BLaER1 (cell line): ENCODE data around the gene VPS33A.
A peak's percentile ranks its signal among the peaks of the same experiment; 100 is the strongest.

Source experiments
- H3K27ac ChIP-seq: shearing (Covaris generic); formaldehyde crosslinking; 2 replicates; pipeline ENCODE4 v1.8.1; 2022
- H3K27me3 ChIP-seq: shearing (Covaris generic); formaldehyde crosslinking; 2 replicates; pipeline ENCODE4 v1.8.1; 2022
- H3K36me3 ChIP-seq: shearing (Covaris generic); formaldehyde crosslinking; 2 replicates; pipeline ENCODE4 v1.8.1; 2022
- H3K4me1 ChIP-seq: shearing (Covaris generic); formaldehyde crosslinking; 2 replicates; pipeline ENCODE4 v1.8.1; 2022
- H3K4me2 ChIP-seq: shearing (Covaris generic); formaldehyde crosslinking; 2 replicates; pipeline ENCODE4 v1.8.1; 2022
- H3K4me3 ChIP-seq: shearing (Covaris generic); formaldehyde crosslinking; 2 replicates; pipeline ENCODE4 v1.8.1; 2022
- H3K9ac ChIP-seq: shearing (Covaris generic); formaldehyde crosslinking; 2 replicates; pipeline ENCODE4 v1.8.1; 2022
- H3K9me3 ChIP-seq: shearing (Covaris generic); formaldehyde crosslinking; 2 replicates; pipeline ENCODE4 v1.8.1; 2022
- H4K20me1 ChIP-seq: shearing (Covaris generic); formaldehyde crosslinking; 2 replicates; pipeline ENCODE4 v1.8.1; 2022
- Cebpa-rat ChIP-seq: shearing (Covaris generic); IDR thresholded peaks from 2 replicates; pipeline ENCODE4 v1.8.1; 2022

The VPS33A gene

DNA sequence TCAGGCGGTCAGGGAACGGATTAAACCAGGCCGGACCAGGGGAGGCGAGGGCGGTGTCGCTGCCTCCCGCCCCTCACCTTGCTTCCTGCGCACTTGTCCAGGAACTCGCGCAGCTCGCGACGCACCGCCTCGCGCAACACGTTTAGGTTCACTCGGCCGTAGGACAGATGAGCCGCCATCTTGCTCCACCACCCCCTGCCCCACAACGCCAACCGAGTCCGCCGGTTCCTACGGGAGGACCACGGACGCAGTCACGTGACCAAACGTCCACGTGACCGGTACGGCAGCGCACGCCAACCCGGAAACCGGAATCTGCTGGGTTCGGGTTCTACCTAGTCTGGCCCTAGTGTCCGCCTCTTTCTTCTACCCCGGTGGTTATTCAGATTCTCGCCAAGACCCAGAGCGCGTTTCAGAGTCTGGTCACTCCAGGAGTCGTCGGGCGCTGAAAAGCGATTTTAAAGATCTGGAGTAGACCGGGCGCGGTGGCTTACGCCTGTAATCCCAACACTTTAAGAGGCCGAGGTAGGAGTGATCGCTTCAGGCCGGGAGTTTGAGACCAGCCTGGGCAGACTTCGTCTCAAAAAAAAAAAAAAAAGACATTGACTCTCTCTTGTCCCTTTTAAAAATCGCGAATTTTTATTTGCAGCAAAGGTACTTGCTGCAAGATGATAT, at the start of gene VPS33A:
Gene VPS33A, minus strand, starts transcription at position 265 of the 672 bp plus-strand sequence. Its CDS starts 86 bp downstream, at position 179.
- no peaks in the 10 kb centered on the region for H3K9me3 ChIP-seq
- peaks cover 23% of the 10 kb centered on the region for H3K4me1 ChIP-seq
- H3K27me3 ChIP-seq, result no peaks in the 10 kb centered on the region
- H3K36me3 ChIP-seq, result peaks cover 39% of the 10 kb centered on the region
- peak within 1 kb of the TSS; percentile 84 for H3K4me2 ChIP-seq
- peak within 1 kb of the TSS; percentile 90 for H3K4me3 ChIP-seq
- H3K27ac ChIP-seq, result peak within 1 kb of the TSS; percentile 85
- H3K9ac ChIP-seq, result peak within 1 kb of the TSS; percentile 87
- H4K20me1 ChIP-seq, result no peaks in the 10 kb centered on the region
- TF ChIP-seq Cebpa-rat, result no peak

- Histone ChIP-seq H4K20me1 (no peaks in the 10 kb centered on the region), H3K4me3 (0 out of 2 replicates have a peak overlapping the region, but pooled peaks have one; percentile 6), H3K4me1 (peaks cover 73% of the 10 kb centered on the region), H3K36me3 (peaks cover 27% of the 10 kb centered on the region), H3K27ac (peak overlapping the region; percentile 93), H3K9me3 (no peaks in the 10 kb centered on the region), H3K27me3 (no peaks in the 10 kb centered on the region), H3K4me2 (peak overlapping the region; percentile 96), H3K9ac (peak overlapping the region; percentile 74)
- no peak for TF ChIP-seq Cebpa-rat
Measured at GRCh38 chr12:122312926-122313325, 46.6 kb upstream of the VPS33A start.

DNA sequence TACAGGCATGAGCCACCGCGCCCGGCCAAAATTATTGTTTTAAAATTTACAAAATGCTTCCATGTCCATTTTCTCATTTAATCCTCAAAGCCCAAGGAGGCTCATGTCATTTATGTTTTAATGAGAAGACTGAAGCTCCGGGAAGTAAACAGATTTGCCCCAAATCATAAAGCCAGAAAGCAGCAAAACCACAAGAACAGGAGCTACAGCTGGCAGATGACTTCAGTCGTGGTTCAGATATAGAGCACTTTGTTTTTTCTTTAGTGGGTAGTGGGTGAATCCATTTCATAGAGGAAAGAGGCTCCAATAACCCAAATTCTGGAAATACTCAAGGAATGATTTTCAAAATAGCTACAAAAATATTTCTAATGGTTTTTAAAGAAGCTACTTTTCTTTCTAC, 45.4 kb upstream of the VPS33A start:
- H3K4me1 ChIP-seq, result peaks cover 85% of the 10 kb centered on the region
- no peaks in the 10 kb centered on the region for H3K27me3 ChIP-seq
- H3K4me3 ChIP-seq, result peak overlapping the region; percentile 65; the same call in 1 of the 2 replicates
- no peak for TF ChIP-seq Cebpa-rat
- no peaks in the 10 kb centered on the region for H4K20me1 ChIP-seq
- peak overlapping the region; percentile 93 for H3K27ac ChIP-seq
- H3K9ac ChIP-seq, result peak overlapping the region; percentile 74
- H3K4me2 ChIP-seq, result peak overlapping the region; percentile 96
- H3K36me3 ChIP-seq, result peaks cover 18% of the 10 kb centered on the region
- no peaks in the 10 kb centered on the region for H3K9me3 ChIP-seq

GRCh38 chr12:122310626-122311333, 44.5 kb upstream of the VPS33A start:
- no peaks in the 10 kb centered on the region for H3K27me3 ChIP-seq
- no peaks in the 10 kb centered on the region for H3K9me3 ChIP-seq
- H3K4me3 ChIP-seq, result peak overlapping the region; percentile 65; the same call in 1 of the 2 replicates
- TF ChIP-seq Cebpa-rat, result no peak
- H4K20me1 ChIP-seq, result no peaks in the 10 kb centered on the region
- H3K9ac ChIP-seq, result peak overlapping the region; percentile 74
- peaks cover 18% of the 10 kb centered on the region for H3K36me3 ChIP-seq
- H3K27ac ChIP-seq, result peak overlapping the region; percentile 93
- peak overlapping the region; percentile 96 for H3K4me2 ChIP-seq
- H3K4me1 ChIP-seq, result peaks cover 94% of the 10 kb centered on the region

- peak overlapping the region; percentile 93 for H3K27ac ChIP-seq
- peaks cover 96% of the 10 kb centered on the region for H3K4me1 ChIP-seq
- no peaks in the 10 kb centered on the region for H3K27me3 ChIP-seq
- peak overlapping the region; percentile 77 for H3K9ac ChIP-seq
- H3K36me3 ChIP-seq, result peaks cover 19% of the 10 kb centered on the region
- peak overlapping the region; percentile 96 for H3K4me2 ChIP-seq
- no peaks in the 10 kb centered on the region for H4K20me1 ChIP-seq
- no peak for TF ChIP-seq Cebpa-rat
- no peaks in the 10 kb centered on the region for H3K9me3 ChIP-seq
- peak overlapping the region; percentile 65 for H3K4me3 ChIP-seq
Measured at GRCh38 chr12:122309564-122310121, 43.3 kb upstream of the VPS33A start.

- peaks cover 16% of the 10 kb centered on the region for H3K36me3 ChIP-seq
- TF ChIP-seq Cebpa-rat, result no peak
- peak overlapping the region; percentile 77 for H3K9ac ChIP-seq
- peak overlapping the region; percentile 96 for H3K4me2 ChIP-seq
- no peaks in the 10 kb centered on the region for H3K27me3 ChIP-seq
- H3K4me1 ChIP-seq, result peaks cover 96% of the 10 kb centered on the region
- peak overlapping the region; percentile 65 for H3K4me3 ChIP-seq
- H4K20me1 ChIP-seq, result no peaks in the 10 kb centered on the region
- peak overlapping the region; percentile 93 for H3K27ac ChIP-seq
- H3K9me3 ChIP-seq, result no peaks in the 10 kb centered on the region
Measured at GRCh38 chr12:122308811-122309210, 42.5 kb upstream of the VPS33A start.

DNA sequence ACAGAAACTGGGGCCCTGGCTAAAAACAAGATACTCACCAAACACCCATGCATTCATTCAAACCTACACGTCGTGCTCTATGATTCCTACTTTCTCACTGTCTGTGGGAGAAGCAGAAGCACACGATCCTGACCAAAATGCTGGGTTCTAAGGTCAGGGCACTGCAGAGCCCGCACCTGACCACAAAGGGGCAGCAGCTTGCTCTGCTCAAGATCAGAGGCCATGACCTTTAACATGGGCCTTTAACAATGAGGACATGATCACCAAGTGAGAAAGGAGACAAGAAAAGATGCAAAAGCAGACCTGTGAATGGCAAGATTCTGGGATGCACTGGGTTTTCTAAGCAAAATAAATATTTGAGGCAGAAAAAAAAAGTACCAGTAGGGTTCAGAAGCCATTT, 40.1 kb upstream of the VPS33A start:
- Histone ChIP-seq H3K27me3 (no peaks in the 10 kb centered on the region), H3K9me3 (no peaks in the 10 kb centered on the region), H3K36me3 (peaks cover 29% of the 10 kb centered on the region), H3K27ac (no peak overlapping the region), H3K9ac (no peak overlapping the region), H4K20me1 (no peaks in the 10 kb centered on the region), H3K4me2 (peak overlapping the region; percentile 96), H3K4me3 (no peak overlapping the region), H3K4me1 (peaks cover 94% of the 10 kb centered on the region)
- TF ChIP-seq Cebpa-rat, result no peak

GRCh38 chr12:122304924-122305323, 38.6 kb upstream of the VPS33A start:
- Histone ChIP-seq H3K4me3 (no peak overlapping the region), H4K20me1 (no peaks in the 10 kb centered on the region), H3K27ac (peak overlapping the region; percentile 65; the same call in 1 of the 2 replicates), H3K4me1 (peaks cover 93% of the 10 kb centered on the region), H3K36me3 (peaks cover 35% of the 10 kb centered on the region), H3K4me2 (peak overlapping the region; percentile 61), H3K9ac (peak overlapping the region; percentile 15; the same call in 1 of the 2 replicates), H3K9me3 (no peaks in the 10 kb centered on the region), H3K27me3 (no peaks in the 10 kb centered on the region)
- no peak for TF ChIP-seq Cebpa-rat

- H3K27ac ChIP-seq, result peak overlapping the region; percentile 65
- no peak overlapping the region for H3K4me3 ChIP-seq
- H3K4me2 ChIP-seq, result peak overlapping the region; percentile 61
- H3K9me3 ChIP-seq, result no peaks in the 10 kb centered on the region
- H3K9ac ChIP-seq, result no peak overlapping the region
- no peak for TF ChIP-seq Cebpa-rat
- H3K4me1 ChIP-seq, result peaks cover 78% of the 10 kb centered on the region
- no peaks in the 10 kb centered on the region for H4K20me1 ChIP-seq
- H3K36me3 ChIP-seq, result peaks cover 50% of the 10 kb centered on the region
- no peaks in the 10 kb centered on the region for H3K27me3 ChIP-seq
Measured at GRCh38 chr12:122303068-122303467, 36.8 kb upstream of the VPS33A start.
